Neural cell (in vitro differentiated cells): ENCODE data around the gene TMEM208. TPM values are rescaled to one million over a fixed set of nuclear protein-coding genes. Genes with fewer than 3 reads are reported as not detected.

ENCODE experiments used
- H2AFZ ChIP-seq: fragments of 200-600, 300-800 bp; sonication (generic), shearing (Covaris generic); 2 replicates; pipeline ENCODE4 v1.6.0; 2014; ENCODE audit warnings: low read depth, mild to moderate bottlenecking, antibody characterized with exemption, low read length, moderate library complexity
- H3F3A ChIP-seq: fragments of 200-600 bp; shearing (Covaris generic); 2 replicates; pipeline ENCODE4 v1.6.1; 2016; ENCODE audit warnings: mild to moderate bottlenecking, moderate library complexity, mixed read lengths, antibody characterized with exemption, low read length; ENCODE audit not compliant: insufficient read depth, poor library complexity, severe bottlenecking
- H3K27ac ChIP-seq: fragments of 200-600, 300-800 bp; sonication (generic), shearing (Covaris generic); 2 replicates; pipeline ENCODE4 v1.5.1; 2014; ENCODE audit warnings: mild to moderate bottlenecking, low read length, moderate library complexity
- H3K27me3 ChIP-seq: fragments of 300-800, 200-600 bp; sonication (generic), shearing (Covaris generic); 2 replicates; pipeline ENCODE4 v1.6.0; 2014; ENCODE audit warnings: mild to moderate bottlenecking, low read depth, low read length, moderate library complexity; ENCODE audit not compliant: insufficient read depth
- H3K36me3 ChIP-seq: fragments of 300-800, 200-600 bp; sonication (generic), shearing (Covaris generic); 2 replicates; pipeline ENCODE4 v1.5.1; 2014; ENCODE audit warnings: mild to moderate bottlenecking, antibody characterized with exemption, low read length, moderate library complexity; ENCODE audit not compliant: insufficient read depth
- H3K4me2 ChIP-seq: fragments of 300-800, 200-600 bp; sonication (generic), shearing (Covaris generic); 2 replicates; pipeline ENCODE4 v1.6.0; 2014; ENCODE audit warnings: mild to moderate bottlenecking, low read length
- H3K4me3 ChIP-seq: fragments of 300-800, 200-600 bp; sonication (generic), shearing (Covaris generic); 2 replicates; pipeline ENCODE4 v1.5.1; 2014; ENCODE audit warnings: mild to moderate bottlenecking, low read length, moderate library complexity
- H3K79me2 ChIP-seq: fragments of 200-600 bp; shearing (Covaris generic); replicated peaks from 2 replicates; pipeline ENCODE4 v1.6.0; 2014; ENCODE audit warnings: mild to moderate bottlenecking, low read length, moderate library complexity; ENCODE audit not compliant: insufficient read depth
- H3K9ac ChIP-seq: fragments of 300-800, 200-600 bp; sonication (generic), shearing (Covaris generic); 2 replicates; pipeline ENCODE4 v1.6.1; 2016; ENCODE audit warnings: mild to moderate bottlenecking, low read length, mixed read lengths
- H3K9me2 ChIP-seq: fragments of 200-600 bp; shearing (Covaris generic); 2 replicates; pipeline ENCODE4 v1.6.1; 2016; ENCODE audit warnings: mild to moderate bottlenecking, low read length, mixed read lengths; ENCODE audit not compliant: insufficient read depth
- H3K9me3 ChIP-seq: fragments of 200-600, 300-800 bp; sonication (generic), shearing (Covaris generic); 2 replicates; pipeline ENCODE4 v1.6.1; 2016; ENCODE audit warnings: mild to moderate bottlenecking, mixed run types, low read length, moderate library complexity, mixed read lengths
- H4K20me1 ChIP-seq: fragments of 200-600 bp; shearing (Covaris generic); 2 replicates; pipeline ENCODE4 v1.6.1; 2016; ENCODE audit warnings: mild to moderate bottlenecking, mixed run types; ENCODE audit not compliant: insufficient read depth
- CTCF ChIP-seq: fragments of 450-650 bp; IDR thresholded peaks from 2 replicates; pipeline ENCODE4 v1.5.1; 2014; ENCODE audit warnings: antibody characterized with exemption, mild to moderate bottlenecking, moderate library complexity; ENCODE audit not compliant: poor library complexity, severe bottlenecking
- EP300 ChIP-seq: fragments of 450-650 bp; conservative IDR thresholded peaks from 2 replicates; pipeline ENCODE4 v1.6.1; 2014; ENCODE audit warnings: antibody characterized with exemption, mild to moderate bottlenecking, moderate library complexity; ENCODE audit not compliant: poor library complexity, severe bottlenecking
- EZH2 ChIP-seq: fragments of 200-600, 300-800 bp; shearing (Covaris generic), sonication (generic); IDR thresholded peaks from 2 replicates; pipeline ENCODE4 v1.6.1; 2014; ENCODE audit warnings: antibody characterized with exemption, low read length, borderline replicate concordance, mild to moderate bottlenecking; ENCODE audit not compliant: insufficient read depth, poor library complexity, severe bottlenecking
- MXI1 ChIP-seq: fragments of 450-650 bp; conservative IDR thresholded peaks from 2 replicates; pipeline ENCODE4 v1.6.1; 2014; ENCODE audit warnings: antibody characterized with exemption, mild to moderate bottlenecking; ENCODE audit not compliant: poor library complexity, severe bottlenecking
- POLR2AphosphoS5 ChIP-seq: IDR thresholded peaks from 2 replicates; pipeline ENCODE4 v1.6.1; 2012
- RAD21 ChIP-seq: fragments of 450-650 bp; conservative IDR thresholded peaks from 2 replicates; pipeline ENCODE4 v1.6.1; 2014; ENCODE audit warnings: antibody characterized with exemption, mild to moderate bottlenecking, moderate library complexity
- REST ChIP-seq: IDR thresholded peaks from 2 replicates; pipeline ENCODE4 v1.6.1; 2012; ENCODE audit warnings: borderline replicate concordance
- SMC3 ChIP-seq: fragments of 450-650 bp; conservative IDR thresholded peaks from 2 replicates; pipeline ENCODE4 v1.6.1; 2014; ENCODE audit warnings: antibody characterized with exemption, mild to moderate bottlenecking, moderate library complexity; ENCODE audit not compliant: poor library complexity
- TAF1 ChIP-seq: IDR thresholded peaks from 2 replicates; pipeline ENCODE4 v1.6.1; 2012; ENCODE audit warnings: low read depth
- polyA plus RNA-seq: library from polyadenylated mRNA; depleted of rRNA; stranded (reverse); fragments of >200 nt; gene quantifications from 2 replicates; pipeline ENCODE4 v1.2.3, GENCODE V29; 2014

The TMEM208 gene
- polyA plus RNA-seq, 1 donor from 2014 or later: 53.5 TPM

- H3K27ac ChIP-seq: no peak overlapping the region
- H3K9ac ChIP-seq: peak overlapping the region; percentile 94
- TF ChIP-seq MXI1: no peak
- TF ChIP-seq RAD21: no peak
- no peak for TF ChIP-seq EP300
- TF ChIP-seq CTCF: no peak
- no peak for TF ChIP-seq EZH2
- no peak for TF ChIP-seq REST
- TF ChIP-seq SMC3: no peak
- TF ChIP-seq POLR2AphosphoS5: no peak
- no peak for TF ChIP-seq TAF1
- H3K36me3 ChIP-seq: no peaks in the 10 kb centered on the region
- peak overlapping the region; percentile 74 for H3K4me2 ChIP-seq
- H3K9me3 ChIP-seq: no peaks in the 10 kb centered on the region
- H3K4me3 ChIP-seq: peak overlapping the region; percentile 72
- peaks cover 12% of the 10 kb centered on the region for H3K79me2 ChIP-seq
- no peaks in the 10 kb centered on the region for H3F3A ChIP-seq
- no peaks in the 10 kb centered on the region for H3K9me2 ChIP-seq
- H3K27me3 ChIP-seq: no peaks in the 10 kb centered on the region
- no peaks in the 10 kb centered on the region for H4K20me1 ChIP-seq
- H2AFZ ChIP-seq: no peak overlapping the region
These were observed 1.3 kb downstream of the TMEM208 start for GRCh38 chr16:67228034-67228785.

- H3K79me2 ChIP-seq: peaks cover 12% of the 10 kb centered on the region
- TF ChIP-seq EZH2 (no peak), REST (no peak), RAD21 (no peak), POLR2AphosphoS5 (no peak), EP300 (no peak)
- H3K27me3 ChIP-seq: no peaks in the 10 kb centered on the region
- H3K4me3 ChIP-seq: no peak overlapping the region
- no peaks in the 10 kb centered on the region for H3F3A ChIP-seq
- no peaks in the 10 kb centered on the region for H3K9me2 ChIP-seq
- no peaks in the 10 kb centered on the region for H3K9me3 ChIP-seq
- H4K20me1 ChIP-seq: no peaks in the 10 kb centered on the region
- no peak overlapping the region for H2AFZ ChIP-seq
- no peak overlapping the region for H3K27ac ChIP-seq
- H3K9ac ChIP-seq: no peak overlapping the region
- H3K4me2 ChIP-seq: no peak overlapping the region
- H3K36me3 ChIP-seq: no peaks in the 10 kb centered on the region
These were observed 2.0 kb downstream of the TMEM208 start for GRCh38 chr16:67228905-67229304.
